NCI-H524 (cell line): ENCODE data around the gene MYLK.

ENCODE experiments used
- DNase-seq, 2 experiments: peaks; one replicate each; lab custom pipeline; 2025; lab: John Stamatoyannopoulos, UW

The MYLK gene

GRCh38 chr3:123668906-123669305 lies 215.2 kb downstream of the MYLK start:
- DNase-seq, result no peak

- no peak for DNase-seq
Measured at GRCh38 chr3:123667784-123668183, 216.3 kb downstream of the MYLK start.

GRCh38 chr3:123664753-123665152 lies 219.4 kb downstream of the MYLK start:
- no peak for DNase-seq

DNA sequence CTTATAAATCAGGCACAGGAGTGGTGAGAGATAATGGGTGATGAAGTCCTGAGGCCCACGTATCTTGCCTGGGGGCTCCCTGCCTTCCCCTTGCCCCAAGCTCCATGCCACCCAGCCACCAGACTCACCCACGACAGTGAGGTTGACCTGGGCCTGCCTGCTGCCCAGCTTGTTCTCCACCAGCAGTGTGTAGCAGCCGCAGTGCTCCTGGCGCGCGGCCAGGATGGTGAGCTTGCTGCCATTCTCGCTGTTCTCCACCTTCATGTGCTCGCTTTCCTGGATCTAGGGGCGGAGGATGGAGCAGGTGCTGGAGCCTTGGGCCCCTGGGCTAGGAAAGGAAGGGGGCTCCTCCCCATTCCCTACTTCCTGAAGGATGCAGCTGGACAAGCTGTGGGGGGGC lies 220.2 kb downstream of the MYLK start:
- DNase-seq, result no peak

DNA sequence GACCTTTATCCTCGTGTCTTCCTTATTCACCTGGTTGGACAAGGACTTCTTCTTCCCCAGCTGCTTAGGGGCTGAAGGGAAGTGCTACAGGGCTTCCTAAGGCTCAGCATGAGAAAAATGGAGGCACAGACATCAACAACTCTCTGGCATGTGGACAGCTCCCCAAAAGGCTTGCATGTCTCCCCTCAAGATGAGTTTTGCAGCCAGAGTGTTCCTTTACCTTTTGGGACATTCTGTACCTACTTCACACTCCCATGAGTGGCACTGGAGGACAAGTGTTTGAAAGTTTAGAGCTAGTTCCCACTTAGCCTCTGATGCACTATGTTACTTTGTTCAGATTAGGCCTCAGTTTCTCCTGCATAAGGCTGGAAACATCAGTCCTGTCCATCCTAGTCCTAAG lies 222.2 kb downstream of the MYLK start:
- no peak for DNase-seq

GRCh38 chr3:123660900-123661299 lies 223.2 kb downstream of the MYLK start:
- no peak for DNase-seq

DNA sequence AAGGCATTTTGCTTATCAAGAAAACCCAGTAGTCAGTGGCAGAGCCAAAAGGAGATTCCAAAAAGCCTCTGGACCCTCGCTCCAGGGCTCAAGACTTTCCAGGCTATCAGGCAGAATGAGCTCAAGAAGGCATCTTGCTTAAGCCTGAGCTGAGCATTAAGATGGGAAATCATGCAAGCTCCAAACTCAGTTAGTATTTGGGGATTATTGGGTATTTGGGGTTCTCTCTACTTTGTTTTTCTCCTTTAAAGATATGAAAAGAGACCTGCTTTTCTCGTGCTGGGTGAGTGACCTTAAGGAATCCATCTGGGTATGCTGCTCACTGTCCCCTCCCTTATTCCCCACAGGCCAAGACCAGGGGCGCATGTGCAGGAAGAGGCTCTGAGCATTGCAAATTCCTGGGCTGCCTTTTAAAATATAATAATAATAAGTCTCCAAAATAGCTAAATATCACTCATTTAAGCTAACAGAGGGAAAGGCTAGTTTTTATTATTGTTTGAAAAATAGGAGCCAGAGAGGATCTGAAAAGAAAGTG lies 223.9 kb downstream of the MYLK start:
- DNase-seq, result no peak

DNA sequence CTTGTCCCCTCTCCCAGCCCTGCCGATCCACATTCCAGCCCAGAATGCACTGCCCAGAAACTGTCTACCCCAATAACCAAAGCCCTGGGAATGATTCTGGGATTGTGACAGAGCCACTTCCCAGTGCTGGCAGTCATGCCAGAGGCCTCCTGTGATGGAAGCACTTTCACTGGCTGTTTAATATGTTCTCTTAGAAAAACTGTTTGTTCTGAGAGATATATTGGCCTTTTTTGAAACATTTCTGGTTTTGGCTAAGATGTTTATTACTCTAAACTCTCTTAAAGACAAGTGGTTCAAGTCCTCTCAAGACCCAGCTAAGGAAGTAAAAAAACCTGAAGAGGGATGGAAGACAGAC lies 225.3 kb downstream of the MYLK start:
- DNase-seq, result no peak

- no peak for DNase-seq
Measured at GRCh38 chr3:123658118-123658851, 225.8 kb downstream of the MYLK start.

- DNase-seq, result no peak
Measured at GRCh38 chr3:123657568-123657967, 226.6 kb downstream of the MYLK start.

GRCh38 chr3:123657111-123657510 lies 227.0 kb downstream of the MYLK start:
- no peak for DNase-seq

GRCh38 chr3:123656691-123657090 lies 227.4 kb downstream of the MYLK start:
- no peak for DNase-seq

GRCh38 chr3:123656274-123656673 lies 227.9 kb downstream of the MYLK start:
- no peak for DNase-seq

GRCh38 chr3:123655400-123655799 lies 228.7 kb downstream of the MYLK start:
- DNase-seq, result no peak

DNA sequence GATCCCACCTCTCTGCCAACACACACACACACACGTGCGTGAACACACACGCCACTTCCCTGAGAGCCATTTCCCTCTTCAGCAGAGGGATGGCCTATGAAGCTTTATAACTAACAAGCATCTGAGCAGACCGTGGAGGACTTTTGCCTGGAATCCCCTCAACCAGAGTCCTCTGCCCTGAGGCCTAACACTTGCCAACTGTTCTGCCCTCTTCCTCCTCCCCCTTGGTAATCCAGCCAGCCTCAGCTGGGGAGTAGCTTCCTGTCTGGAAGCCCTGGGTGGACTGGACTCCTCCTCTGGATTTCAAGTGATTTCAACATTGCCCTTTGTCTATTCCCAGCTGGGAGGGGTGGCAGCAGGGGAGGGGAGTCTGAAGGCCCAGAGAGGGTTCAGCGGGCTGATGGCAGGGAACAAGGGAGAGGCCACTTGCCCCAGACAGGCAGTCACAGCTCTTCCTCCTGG lies 230.9 kb downstream of the MYLK start:
- peak; percentile 85 to 91 for DNase-seq

- peak; percentile 67 to 88 for DNase-seq
Measured at GRCh38 chr3:123652342-123652984, 231.7 kb downstream of the MYLK start.

DNA sequence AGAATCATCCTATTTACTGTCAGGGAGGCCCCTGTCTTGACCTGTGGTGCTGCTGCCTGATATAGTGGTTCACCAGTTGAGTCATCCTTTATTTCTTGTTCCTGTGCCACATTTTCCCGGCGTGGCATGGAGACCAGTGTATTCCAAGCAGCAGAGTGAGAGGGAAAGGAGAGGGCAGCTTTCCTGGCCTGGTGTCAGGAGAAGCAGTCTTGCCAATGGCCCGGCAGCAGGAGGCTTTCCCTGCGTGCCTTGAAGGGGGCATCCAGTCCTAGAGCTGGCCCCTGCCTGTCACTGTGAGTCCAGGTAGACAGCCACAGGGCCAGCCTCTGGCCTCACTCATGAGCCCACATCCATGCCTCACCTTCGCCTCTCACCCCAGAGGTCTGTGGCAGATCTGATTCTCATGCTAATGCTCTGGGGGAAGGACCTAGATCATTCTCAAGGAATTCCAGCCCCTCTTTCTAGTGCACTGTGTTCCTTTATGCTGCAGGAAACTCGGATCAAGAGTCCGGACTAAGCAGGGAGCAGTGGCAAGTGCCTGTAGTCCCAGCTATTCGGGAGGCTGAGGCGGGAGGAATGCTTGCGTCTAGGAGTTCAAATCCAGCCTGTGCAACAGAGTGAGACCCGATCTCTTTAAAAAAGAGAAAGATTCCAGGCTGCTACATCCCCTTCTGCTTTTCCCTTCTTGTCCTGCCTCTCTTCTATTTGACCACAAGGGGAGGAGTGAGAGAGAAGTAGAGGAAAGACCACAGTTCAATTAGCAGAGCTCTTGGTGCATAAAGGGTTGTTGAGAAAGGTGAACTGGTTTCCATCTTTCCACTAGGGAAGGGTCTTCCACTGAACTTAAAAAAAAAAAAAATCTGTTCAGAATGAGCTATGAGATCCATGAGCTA lies 232.4 kb downstream of the MYLK start:
- DNase-seq, result no peak

GRCh38 chr3:123650101-123650500 lies 234.0 kb downstream of the MYLK start:
- DNase-seq, result no peak

DNA sequence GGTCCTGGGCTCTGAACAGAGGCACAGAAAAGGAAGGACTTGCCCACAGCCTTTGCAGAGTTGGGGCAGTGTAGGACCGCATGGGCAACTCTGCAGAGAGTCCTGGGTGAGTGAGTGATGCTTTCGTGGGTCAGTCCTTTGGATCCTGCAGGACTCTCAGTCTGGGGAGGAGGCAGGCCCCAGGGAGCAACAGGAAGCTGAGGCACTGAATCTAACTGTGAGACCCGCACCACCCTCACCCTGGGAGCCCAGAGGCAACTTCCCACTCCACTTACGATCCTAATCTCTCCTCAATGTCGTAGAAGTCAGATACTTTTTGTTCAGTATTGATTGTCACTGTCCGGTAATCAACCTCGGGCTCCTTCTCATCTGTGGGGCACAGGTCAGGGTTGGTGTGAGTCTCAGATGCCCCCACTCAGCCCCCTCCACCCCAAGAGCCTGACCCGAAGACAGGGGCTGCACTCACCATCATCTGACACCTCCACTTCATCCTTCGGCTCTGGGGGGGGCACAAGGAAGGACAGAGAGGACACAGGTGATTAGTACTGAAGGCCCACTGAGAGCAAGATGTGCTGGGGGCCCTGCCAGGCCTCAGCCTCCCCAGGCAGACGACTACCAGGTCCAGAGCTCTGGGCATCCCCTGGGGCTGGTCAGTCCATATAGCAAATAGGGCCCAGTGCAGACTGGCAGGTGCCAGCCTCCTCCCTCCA lies 235.3 kb downstream of the MYLK start:
- DNase-seq, result no peak

- DNase-seq, result no peak
Measured at GRCh38 chr3:123644358-123644757, 239.8 kb downstream of the MYLK start.

DNA sequence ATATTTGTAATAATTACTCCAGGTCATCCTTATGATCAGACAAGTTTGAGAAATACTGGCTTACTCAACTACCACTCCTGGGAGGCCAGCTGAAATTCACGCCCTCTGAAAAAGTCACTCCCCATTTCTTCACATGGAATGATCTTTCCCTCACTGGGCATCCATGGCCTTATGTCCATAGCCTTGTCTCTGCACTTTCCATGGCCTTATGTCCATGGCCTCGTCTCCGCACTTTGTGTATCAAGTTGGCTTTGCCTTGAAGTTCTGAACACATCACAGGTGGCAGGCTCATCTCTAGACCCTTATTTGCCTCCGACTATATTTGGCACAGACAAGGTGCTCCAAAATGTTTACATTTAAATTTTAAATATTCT lies 241.2 kb downstream of the MYLK start:
- no peak for DNase-seq
